Measurements from ENCODE around the gene MSI2. TPM values are rescaled to one million over a fixed set of nuclear protein-coding genes. Genes with fewer than 3 reads are reported as not detected.

Gene MSI2
- total RNA-seq, 2 donors from 2014 or later = 88.3 to 114 TPM

- no peak overlapping the region for H3K27ac ChIP-seq (ENCODE audit: low read depth, low read length)
- no peak overlapping the region for H3K4me3 ChIP-seq (ENCODE audit: low read length)
- DNase-seq = no peak
- H3K9ac ChIP-seq (ENCODE audit: extremely low read depth, low read length, poor library complexity, severe bottlenecking) = no peak overlapping the region
- TF ChIP-seq CTCF (conservative IDR thresholded peaks at IDR 0.05) = peak; percentile 21
- WGBS, 2 experiments (ENCODE audit: insufficient coverage in 1 of 2, insufficient read length in 1 of 2) = 98 to 100% methylated on average over 3 to 4 of the region's 4 CpGs
- Mint-ChIP-seq H3K36me3 (ENCODE audit: low read depth) (peaks cover 12% of the 10 kb centered on the region), H3K27ac (no peak overlapping the region), H3K4me1 (peaks cover 53% of the 10 kb centered on the region), H3K27me3 (ENCODE audit: insufficient read depth) (no peaks in the 10 kb centered on the region), H3K9me3 (no peaks in the 10 kb centered on the region), H3K4me3 (no peak overlapping the region)
- H3K9me3 ChIP-seq (ENCODE audit: control insufficient read depth, low read length) = no peaks in the 10 kb centered on the region
- peaks cover 23% of the 10 kb centered on the region for H3K4me1 ChIP-seq (ENCODE audit: control insufficient read depth, insufficient read depth, low read length)
- no peaks in the 10 kb centered on the region for H3K27me3 ChIP-seq (ENCODE audit: control insufficient read depth, insufficient read depth, low read length, poor library complexity, severe bottlenecking)
- H3K36me3 ChIP-seq (ENCODE audit: control insufficient read depth, insufficient read depth, low read length) = peaks cover 6% of the 10 kb centered on the region
Measured at GRCh38 chr17:57404073-57404472, 147.8 kb downstream of the MSI2 start.

DNA sequence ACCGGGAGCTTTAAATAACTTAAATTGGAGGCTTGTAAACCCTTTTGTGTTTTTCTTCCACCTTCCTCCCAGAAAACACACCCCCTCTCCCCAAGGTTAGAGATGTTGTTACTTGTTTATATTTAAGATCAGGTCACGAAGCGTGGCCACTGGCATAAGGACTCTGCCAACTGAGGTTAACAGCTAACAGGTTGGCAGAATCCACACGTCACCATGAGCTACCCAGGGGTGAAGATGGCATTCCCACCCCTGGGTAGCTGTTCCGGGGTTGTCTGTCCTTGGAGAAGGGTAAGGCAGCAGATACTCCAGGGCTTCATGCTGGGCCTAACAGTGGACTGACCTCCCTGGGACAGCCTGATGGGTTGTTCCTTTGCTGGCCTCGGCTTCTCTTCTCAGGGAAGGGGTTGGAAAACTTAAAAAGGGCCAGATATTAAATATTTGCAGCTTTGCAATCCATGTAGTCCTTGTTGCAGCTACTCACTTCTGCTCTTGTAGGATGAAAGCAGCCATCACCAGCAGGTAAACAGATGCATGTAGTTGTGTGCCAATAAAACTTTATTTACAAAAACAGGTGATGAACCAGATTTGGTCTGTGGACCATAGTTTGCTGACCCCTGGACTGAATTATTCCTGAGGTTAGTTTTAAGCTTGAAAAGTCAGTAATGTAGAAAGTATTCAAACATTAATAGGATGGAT lies 148.6 kb downstream of the MSI2 start:
- H3K36me3 Mint-ChIP-seq (ENCODE audit: low read depth) = peaks cover 12% of the 10 kb centered on the region
- WGBS, 2 experiments (ENCODE audit: insufficient coverage in 1 of 2, insufficient read length in 1 of 2) = 90 to 100% methylated on average over 3 to 6 of the region's 6 CpGs

DNA sequence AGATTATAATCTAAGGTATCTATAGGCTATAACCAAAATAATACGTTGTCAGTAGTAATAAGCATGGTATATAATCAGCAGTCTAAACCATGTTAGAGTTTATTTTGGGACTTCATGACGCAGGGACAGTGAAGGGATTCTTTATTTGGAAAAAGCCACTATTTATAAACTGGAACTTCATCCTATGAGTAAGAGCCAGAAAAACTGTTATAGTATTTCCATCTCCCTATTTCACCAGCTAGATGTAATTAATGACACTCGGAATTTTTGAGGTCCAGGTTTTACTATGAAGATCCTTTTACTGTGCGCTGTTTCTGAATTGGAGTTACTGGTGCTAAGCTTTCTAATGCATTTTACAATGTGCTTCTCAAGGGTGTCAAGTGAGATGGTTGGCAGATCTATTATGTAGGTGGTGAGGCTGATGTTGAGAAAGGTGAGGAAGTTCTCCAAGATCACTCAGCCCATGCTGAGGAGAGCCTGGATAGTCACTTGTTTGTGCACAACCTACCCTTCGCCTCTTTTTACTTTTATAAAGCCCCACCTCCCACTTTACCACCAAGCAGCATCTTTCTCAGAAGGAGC lies 149.3 kb downstream of the MSI2 start:
- Mint-ChIP-seq H3K27ac (no peak overlapping the region), H3K9me3 (no peaks in the 10 kb centered on the region), H3K36me3 (ENCODE audit: low read depth) (peaks cover 12% of the 10 kb centered on the region), H3K4me3 (no peak overlapping the region), H3K4me1 (peaks cover 58% of the 10 kb centered on the region), H3K27me3 (ENCODE audit: insufficient read depth) (no peaks in the 10 kb centered on the region)
- DNase-seq = no peak
- H3K9ac ChIP-seq (ENCODE audit: extremely low read depth, low read length, poor library complexity, severe bottlenecking) = no peak overlapping the region
- no peak for TF ChIP-seq CTCF (conservative IDR thresholded peaks at IDR 0.05)
- whole genome bisulfite sequencing, 2 experiments (ENCODE audit: insufficient coverage in 1 of 2, insufficient read length in 1 of 2) = 98 to 100% methylated on average over 5 of the region's 5 CpGs
- H3K27me3 ChIP-seq (ENCODE audit: control insufficient read depth, insufficient read depth, low read length, poor library complexity, severe bottlenecking) = no peaks in the 10 kb centered on the region
- H3K4me1 ChIP-seq (ENCODE audit: control insufficient read depth, insufficient read depth, low read length) = peaks cover 25% of the 10 kb centered on the region
- no peak overlapping the region for H3K4me3 ChIP-seq (ENCODE audit: low read length)
- H3K9me3 ChIP-seq (ENCODE audit: control insufficient read depth, low read length) = no peaks in the 10 kb centered on the region
- H3K27ac ChIP-seq (ENCODE audit: low read depth, low read length) = peak overlapping the region; percentile 94
- peaks cover 6% of the 10 kb centered on the region for H3K36me3 ChIP-seq (ENCODE audit: control insufficient read depth, insufficient read depth, low read length)

More for the DNA sequence above, 148.6 kb downstream of the MSI2 start:
- Histone ChIP-seq H3K9ac (ENCODE audit: extremely low read depth, low read length, poor library complexity, severe bottlenecking) (no peak overlapping the region), H3K9me3 (ENCODE audit: control insufficient read depth, low read length) (no peaks in the 10 kb centered on the region), H3K4me3 (ENCODE audit: low read length) (no peak overlapping the region), H3K36me3 (ENCODE audit: control insufficient read depth, insufficient read depth, low read length) (peaks cover 6% of the 10 kb centered on the region), H3K27me3 (ENCODE audit: control insufficient read depth, insufficient read depth, low read length, poor library complexity, severe bottlenecking) (no peaks in the 10 kb centered on the region), H3K4me1 (ENCODE audit: control insufficient read depth, insufficient read depth, low read length) (peaks cover 23% of the 10 kb centered on the region), H3K27ac (ENCODE audit: low read depth, low read length) (no peak overlapping the region)
- no peak for DNase-seq
- Mint-ChIP-seq H3K27me3 (ENCODE audit: insufficient read depth) (no peaks in the 10 kb centered on the region), H3K9me3 (no peaks in the 10 kb centered on the region), H3K27ac (no peak overlapping the region), H3K4me1 (peaks cover 57% of the 10 kb centered on the region), H3K4me3 (no peak overlapping the region)
- TF ChIP-seq CTCF (conservative IDR thresholded peaks at IDR 0.05) = no peak

All from endodermal cell (in vitro differentiated cells).